Glutamatergic neuron (in vitro differentiated cells): ENCODE results near the gene FST. TPM values are rescaled to one million over a fixed set of nuclear protein-coding genes. Genes with fewer than 3 reads are reported as not detected.
A peak's percentile ranks its signal among the peaks of the same experiment; 100 is the strongest.

ENCODE experiments used
- DNase-seq: peaks from one replicate; pipeline ENCODE4 v3.0.0; 2022
- H3K27ac Mint-ChIP-seq: one replicate; pipeline ENCODE4 v1.8.0; 2020; ENCODE audit warnings: mild to moderate bottlenecking, mixed read lengths, inconsistent platforms; ENCODE audit not compliant: unreplicated experiment
- H3K27me3 Mint-ChIP-seq: one replicate; pipeline ENCODE4 v1.8.0; 2020; ENCODE audit warnings: mild to moderate bottlenecking, moderate library complexity, mixed read lengths, inconsistent platforms; ENCODE audit not compliant: unreplicated experiment
- H3K36me3 Mint-ChIP-seq: one replicate; pipeline ENCODE4 v1.8.0; 2020; ENCODE audit warnings: mild to moderate bottlenecking, mixed read lengths, inconsistent platforms; ENCODE audit not compliant: unreplicated experiment
- H3K4me1 Mint-ChIP-seq: one replicate; pipeline ENCODE4 v1.8.0; 2020; ENCODE audit warnings: mild to moderate bottlenecking, low read depth, mixed read lengths, inconsistent platforms; ENCODE audit not compliant: unreplicated experiment
- H3K4me3 Mint-ChIP-seq: one replicate; pipeline ENCODE4 v1.8.0; 2020; ENCODE audit warnings: mild to moderate bottlenecking, mixed read lengths, inconsistent platforms; ENCODE audit not compliant: unreplicated experiment
- H3K9me3 Mint-ChIP-seq: one replicate; pipeline ENCODE4 v1.8.0; 2020; ENCODE audit warnings: mild to moderate bottlenecking, moderate library complexity, mixed read lengths, inconsistent platforms; ENCODE audit not compliant: unreplicated experiment
- total RNA-seq: library from RNA; stranded (reverse); fragmentation: NEBNext Ultra II Directional; extraction: Animal tissue kit (Norgen Biotek cat#: 25700); gene quantifications from one replicate; pipeline ENCODE4 v1.2.1, GENCODE V29; 2021; ENCODE audit not compliant: unreplicated experiment
- TF ChIP-seq, protein P1 (sequence below): fragments of 200-600 bp; sonication (generic); IDR thresholded peaks from one replicate; pipeline ENCODE4 v1.5.0; 2021; ENCODE audit not compliant: partially characterized antibody, unreplicated experiment

Gene FST
- total RNA-seq, 1 donor from 2014 or later = 0.98 TPM

DNA sequence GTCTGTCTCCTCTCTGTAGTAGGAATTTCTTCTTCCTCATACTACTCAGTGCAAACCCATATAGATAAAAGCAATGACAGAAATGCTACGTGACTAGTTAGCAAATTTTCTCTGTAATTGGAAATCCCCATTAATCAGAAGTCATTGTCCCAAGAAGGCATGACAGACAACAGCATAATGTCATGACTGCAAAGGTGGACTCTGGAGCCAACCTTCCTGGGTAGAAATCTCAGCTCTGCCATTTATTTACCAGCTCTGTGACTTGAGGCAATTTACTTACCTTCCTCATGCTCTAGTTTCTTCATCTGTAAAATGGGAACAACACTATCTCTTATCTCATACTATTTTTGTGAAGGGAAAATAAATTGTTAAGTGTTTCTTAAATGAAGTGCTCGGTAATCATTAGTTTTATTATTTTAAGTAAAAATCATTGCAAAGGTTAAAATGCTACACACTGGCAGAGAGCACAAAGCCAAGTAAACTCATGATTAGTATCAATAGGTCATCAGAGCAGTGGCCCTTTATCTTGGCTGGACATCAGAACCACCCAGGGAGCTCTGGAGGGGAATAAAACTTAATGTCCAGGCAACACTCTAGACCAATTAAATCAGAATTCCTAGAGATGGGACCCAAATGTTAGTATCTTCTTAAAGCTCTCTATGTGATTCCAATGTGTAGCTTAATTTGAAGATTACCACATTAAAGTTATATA is 43.8 kb upstream of the FST start:
- Mint-ChIP-seq H3K4me1 (no peaks in the 10 kb centered on the region), H3K36me3 (peaks cover 3% of the 10 kb centered on the region), H3K4me3 (no peak overlapping the region), H3K27ac (no peak overlapping the region), H3K27me3 (no peaks in the 10 kb centered on the region), H3K9me3 (peaks cover 2% of the 10 kb centered on the region)
- TF ChIP-seq, protein P1, sequence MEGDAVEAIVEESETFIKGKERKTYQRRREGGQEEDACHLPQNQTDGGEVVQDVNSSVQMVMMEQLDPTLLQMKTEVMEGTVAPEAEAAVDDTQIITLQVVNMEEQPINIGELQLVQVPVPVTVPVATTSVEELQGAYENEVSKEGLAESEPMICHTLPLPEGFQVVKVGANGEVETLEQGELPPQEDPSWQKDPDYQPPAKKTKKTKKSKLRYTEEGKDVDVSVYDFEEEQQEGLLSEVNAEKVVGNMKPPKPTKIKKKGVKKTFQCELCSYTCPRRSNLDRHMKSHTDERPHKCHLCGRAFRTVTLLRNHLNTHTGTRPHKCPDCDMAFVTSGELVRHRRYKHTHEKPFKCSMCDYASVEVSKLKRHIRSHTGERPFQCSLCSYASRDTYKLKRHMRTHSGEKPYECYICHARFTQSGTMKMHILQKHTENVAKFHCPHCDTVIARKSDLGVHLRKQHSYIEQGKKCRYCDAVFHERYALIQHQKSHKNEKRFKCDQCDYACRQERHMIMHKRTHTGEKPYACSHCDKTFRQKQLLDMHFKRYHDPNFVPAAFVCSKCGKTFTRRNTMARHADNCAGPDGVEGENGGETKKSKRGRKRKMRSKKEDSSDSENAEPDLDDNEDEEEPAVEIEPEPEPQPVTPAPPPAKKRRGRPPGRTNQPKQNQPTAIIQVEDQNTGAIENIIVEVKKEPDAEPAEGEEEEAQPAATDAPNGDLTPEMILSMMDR = no peak
- DNase-seq = no peak

DNA sequence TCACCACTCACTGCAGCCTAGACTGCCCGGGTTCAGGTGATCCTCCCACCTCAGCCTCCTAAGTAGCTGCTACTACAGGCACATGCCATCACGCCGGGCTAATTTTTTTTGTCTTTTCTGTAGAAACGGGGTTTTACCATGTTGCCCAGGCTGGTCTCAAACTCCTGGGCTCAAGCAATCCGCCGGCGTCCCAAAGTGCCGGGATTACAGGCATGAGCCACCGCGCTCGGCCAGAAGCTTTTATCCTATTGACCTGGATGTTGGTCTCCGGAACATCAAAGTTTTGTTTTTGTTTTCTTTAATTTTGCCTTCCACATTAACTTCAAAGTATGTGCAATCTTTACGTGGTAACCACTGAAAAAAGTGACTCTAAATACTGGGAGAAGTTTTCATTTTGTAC is 42.4 kb upstream of the FST start:
- no peak for DNase-seq
- TF ChIP-seq, protein P1 = no peak
- H3K4me3 Mint-ChIP-seq = no peak overlapping the region
- H3K27me3 Mint-ChIP-seq = no peaks in the 10 kb centered on the region
- H3K36me3 Mint-ChIP-seq = peaks cover 3% of the 10 kb centered on the region
- no peak overlapping the region for H3K27ac Mint-ChIP-seq
- H3K4me1 Mint-ChIP-seq = no peaks in the 10 kb centered on the region
- peaks cover 2% of the 10 kb centered on the region for H3K9me3 Mint-ChIP-seq

DNA sequence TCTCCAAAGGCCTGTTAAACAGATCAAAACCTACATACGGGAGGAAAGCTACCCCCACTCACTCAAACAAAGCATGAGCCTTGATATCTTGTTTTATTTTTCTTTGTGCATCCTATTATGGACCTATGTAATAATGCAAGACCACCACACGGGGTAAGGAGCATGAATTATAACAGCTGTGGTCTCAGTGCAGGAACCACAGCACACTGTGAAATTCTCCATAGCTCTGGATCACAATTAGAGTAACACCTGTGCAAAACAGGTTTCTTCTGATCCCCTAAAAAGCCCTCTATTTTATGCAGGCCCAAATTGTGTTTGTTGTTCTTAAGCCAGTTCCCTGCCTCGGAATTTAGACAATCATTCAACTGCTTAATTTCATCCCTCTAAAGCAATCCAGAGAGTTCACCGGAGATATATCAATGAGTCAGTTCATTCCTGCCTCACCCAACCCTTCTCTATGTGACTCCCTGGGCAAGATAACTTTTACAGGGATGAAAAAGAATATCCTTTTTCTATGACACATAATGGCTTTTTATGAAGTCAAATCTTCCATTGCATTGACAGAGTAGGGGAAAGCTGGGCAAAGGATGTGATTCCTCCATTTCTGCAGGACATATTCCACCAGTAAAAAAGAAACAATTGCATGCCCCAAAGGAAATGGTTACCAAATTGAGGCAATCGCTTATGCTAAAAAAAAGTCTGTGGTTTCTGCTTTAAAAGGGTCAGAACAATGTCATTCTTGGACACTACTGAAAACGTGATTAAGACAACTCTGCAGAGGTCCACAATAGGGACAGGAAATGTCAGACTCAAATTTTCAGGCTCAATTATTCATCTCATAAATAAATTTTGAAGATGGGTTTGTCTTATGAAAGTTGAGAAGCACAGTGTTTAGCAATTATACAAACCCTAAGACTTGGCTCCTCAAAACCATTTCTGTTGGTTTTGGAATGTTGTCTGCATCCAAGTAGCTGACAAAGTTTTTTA is 41.6 kb upstream of the FST start:
- TF ChIP-seq, protein P1 = peak; percentile 27
- peaks cover 3% of the 10 kb centered on the region for H3K36me3 Mint-ChIP-seq
- no peak overlapping the region for H3K27ac Mint-ChIP-seq
- no peak overlapping the region for H3K4me3 Mint-ChIP-seq
- no peaks in the 10 kb centered on the region for H3K4me1 Mint-ChIP-seq
- peaks cover 2% of the 10 kb centered on the region for H3K9me3 Mint-ChIP-seq
- no peaks in the 10 kb centered on the region for H3K27me3 Mint-ChIP-seq
- DNase-seq = no peak

DNA sequence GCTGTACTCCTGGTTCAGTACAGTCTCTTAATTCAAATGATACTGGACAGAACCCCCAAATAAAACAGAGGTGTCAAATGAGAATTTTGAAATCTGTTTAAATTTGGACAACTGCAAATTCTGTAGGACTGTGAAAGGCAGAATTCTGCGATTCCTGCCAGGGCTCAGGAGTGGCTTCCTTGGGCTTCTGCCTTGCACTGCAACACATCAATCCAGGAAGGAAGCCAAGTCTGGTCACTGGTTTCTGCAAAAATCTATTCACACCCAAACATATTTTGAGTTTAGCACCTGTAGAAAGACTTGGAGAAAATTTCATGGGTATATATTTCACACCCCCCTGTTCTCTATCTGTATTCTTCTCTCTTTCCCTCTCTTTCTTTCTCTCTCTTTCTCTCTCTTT is 37.5 kb upstream of the FST start:
- H3K4me3 Mint-ChIP-seq = no peak overlapping the region
- H3K36me3 Mint-ChIP-seq = no peaks in the 10 kb centered on the region
- H3K9me3 Mint-ChIP-seq = no peaks in the 10 kb centered on the region
- no peak for DNase-seq
- TF ChIP-seq, protein P1 = no peak
- H3K4me1 Mint-ChIP-seq = no peaks in the 10 kb centered on the region
- no peaks in the 10 kb centered on the region for H3K27me3 Mint-ChIP-seq
- no peak overlapping the region for H3K27ac Mint-ChIP-seq
